Body of pancreas (tissue), 4 donors: Measurements from ENCODE around the gene LGALS3.

ENCODE experiments used
- CTCF ChIP-seq, 7 experiments: fragments of 450-650 bp in 4 of 7; fragments of 200-600 bp in 3 of 7; sonication (generic) in 3 of 7; IDR thresholded peaks; one replicate each; pipeline ENCODE4 v1.5.1; 2016 to 2019; ENCODE audit warnings: antibody characterized with exemption in 7 of 7
- POLR2A ChIP-seq, 3 donors: fragments of 450-650 bp; IDR thresholded peaks; one replicate each; pipeline ENCODE4 v1.6.1; 2016; ENCODE audit warnings: antibody characterized with exemption in 3 of 3, mild to moderate bottlenecking in 2 of 3

GRCh38 chr14:55097881-55098560 is 31.0 kb upstream of the LGALS3 start:
- no peak for TF ChIP-seq CTCF (IDR thresholded peaks at IDR 0.05)
- TF ChIP-seq POLR2A (IDR thresholded peaks at IDR 0.05), result no peak
